T-helper 1 cell (primary cell): ENCODE data around the gene SRPK1.
A peak's percentile ranks its signal among the peaks of the same experiment; 100 is the strongest.
"Not testable (repeated sequence)": the region's sequence is repeated elsewhere in the genome, so short reads cannot be mapped to it uniquely, and the experiment has no call there.

Source experiments
- DNase-seq, 5 donors: peaks; one replicate each; pipeline ENCODE4 v3.0.0-alpha.2; 2012 to 2020

SRPK1 gene

DNA sequence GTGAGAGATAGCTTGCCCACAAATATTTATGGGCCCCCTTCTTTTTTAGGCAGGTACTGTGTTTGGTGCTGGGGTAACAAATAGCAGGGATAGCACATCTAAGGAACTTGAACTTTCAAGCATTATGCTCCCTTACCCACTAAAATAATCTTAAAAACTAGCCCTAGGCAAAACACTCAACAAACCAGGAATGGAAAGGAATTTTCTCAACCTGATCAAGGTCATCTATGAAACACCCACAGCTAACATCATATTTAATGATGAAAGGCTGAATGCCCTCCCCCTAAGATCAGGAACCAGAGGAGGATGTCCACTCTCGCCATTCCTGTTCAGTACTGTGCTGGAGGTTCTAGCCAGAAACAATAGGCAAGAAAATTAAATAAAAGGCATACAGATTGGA, 8.7 kb upstream of the SRPK1 start:
- DNase-seq, result no peak

DNA sequence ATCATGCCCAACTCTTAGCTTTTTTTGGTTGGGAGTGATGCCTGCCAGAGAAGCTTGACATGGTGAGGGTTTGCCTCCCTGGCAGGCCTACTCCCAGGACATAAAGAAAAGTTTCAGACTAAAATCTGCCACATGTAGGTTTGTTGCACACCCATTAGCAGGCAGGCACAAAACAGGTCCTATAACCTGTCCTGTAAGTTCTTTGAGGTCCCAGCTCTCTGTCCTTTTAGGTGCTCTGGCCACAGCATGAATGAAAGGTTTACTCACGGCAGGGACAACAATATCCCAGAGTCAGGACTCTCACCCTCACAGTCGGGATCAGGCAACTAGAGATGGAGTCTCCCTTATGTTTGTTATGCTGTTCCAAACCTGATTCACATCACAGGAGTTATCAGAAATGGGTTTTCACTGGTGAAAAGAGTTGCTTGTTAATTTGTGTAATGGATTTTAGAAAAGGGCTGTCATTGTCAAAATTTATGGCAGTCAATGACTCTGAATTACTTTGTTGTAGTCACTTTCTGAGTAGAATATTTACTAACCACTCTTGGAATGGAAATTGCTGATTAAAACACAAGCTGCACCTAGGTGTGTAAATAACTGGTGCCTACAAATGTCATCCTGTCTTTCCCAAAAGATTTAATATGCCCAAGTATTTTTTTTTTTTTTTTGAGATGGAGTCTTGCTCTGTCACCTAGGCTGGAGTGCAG, 5.8 kb upstream of the SRPK1 start:
- no peak for DNase-seq

GRCh38 chr6:35925961-35926360, 5.1 kb upstream of the SRPK1 start:
- DNase-seq, result no peak

GRCh38 chr6:35924146-35924545, 3.2 kb upstream of the SRPK1 start:
- no peak for DNase-seq

GRCh38 chr6:35922139-35922554, 1.2 kb upstream of the SRPK1 start:
- no peak for DNase-seq

GRCh38 chr6:35919827-35920751, 809 bp downstream of the SRPK1 start:
- peak in 4 of 5 donors; percentile 22 to 56 (median 31) for DNase-seq

DNA sequence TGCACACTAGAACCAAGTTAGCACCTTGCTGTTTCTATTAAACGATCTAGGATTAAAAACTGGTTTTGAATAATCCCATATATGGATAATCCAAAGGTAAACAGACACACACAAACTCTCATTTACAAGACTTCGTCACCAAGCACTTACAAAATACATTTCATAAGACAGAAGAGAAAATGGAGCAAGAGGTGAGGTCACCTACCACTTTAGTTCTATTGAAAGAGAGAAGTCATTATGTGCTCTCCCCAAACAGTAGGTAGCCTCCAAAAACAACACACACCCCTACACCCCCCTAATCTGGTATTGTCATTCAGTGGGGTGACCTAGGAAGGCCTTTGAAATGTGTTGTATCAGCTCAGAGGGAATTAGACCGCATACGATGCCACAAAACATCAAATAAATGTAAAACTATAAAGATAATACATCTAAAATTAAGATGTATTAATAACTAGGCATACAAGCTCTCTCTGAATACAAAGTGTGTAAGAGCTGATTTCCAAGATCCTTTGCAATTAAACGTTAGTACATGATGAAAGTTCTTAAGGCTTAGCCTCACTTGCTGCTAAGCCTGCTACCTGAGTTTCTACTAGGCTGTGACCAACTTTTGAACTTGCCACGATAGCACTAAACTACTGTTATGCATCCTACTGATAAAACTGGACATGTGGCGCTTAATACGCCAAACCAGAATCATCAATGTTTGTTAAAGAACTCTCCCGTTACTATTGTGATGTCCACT, 1.6 kb downstream of the SRPK1 start:
- peak in 1 of 5 donors; percentile 10 for DNase-seq

- not testable (repeated sequence) for DNase-seq
These were observed 4.0 kb downstream of the SRPK1 start for GRCh38 chr6:35916893-35917292.

DNA sequence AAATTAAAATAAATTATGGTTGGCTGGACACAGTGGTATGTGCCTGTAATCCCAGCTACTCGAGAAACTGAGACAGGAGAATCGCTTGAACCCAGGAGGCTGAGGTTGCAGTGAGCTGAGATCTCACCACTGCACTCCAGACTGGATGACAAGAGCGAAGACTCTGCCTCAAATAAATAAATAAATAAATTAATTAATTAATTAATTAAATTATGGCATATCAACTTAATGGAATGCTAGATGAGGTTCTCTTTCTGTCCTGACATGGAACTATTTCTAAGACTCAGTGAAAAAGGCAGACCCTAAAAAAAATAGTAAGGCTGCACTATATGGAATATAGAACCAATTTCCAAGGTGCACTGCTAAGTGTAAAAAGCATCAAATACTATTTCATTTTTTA, 4.8 kb downstream of the SRPK1 start:
- DNase-seq, result no peak

GRCh38 chr6:35914536-35914935, 6.4 kb downstream of the SRPK1 start:
- no peak for DNase-seq

DNA sequence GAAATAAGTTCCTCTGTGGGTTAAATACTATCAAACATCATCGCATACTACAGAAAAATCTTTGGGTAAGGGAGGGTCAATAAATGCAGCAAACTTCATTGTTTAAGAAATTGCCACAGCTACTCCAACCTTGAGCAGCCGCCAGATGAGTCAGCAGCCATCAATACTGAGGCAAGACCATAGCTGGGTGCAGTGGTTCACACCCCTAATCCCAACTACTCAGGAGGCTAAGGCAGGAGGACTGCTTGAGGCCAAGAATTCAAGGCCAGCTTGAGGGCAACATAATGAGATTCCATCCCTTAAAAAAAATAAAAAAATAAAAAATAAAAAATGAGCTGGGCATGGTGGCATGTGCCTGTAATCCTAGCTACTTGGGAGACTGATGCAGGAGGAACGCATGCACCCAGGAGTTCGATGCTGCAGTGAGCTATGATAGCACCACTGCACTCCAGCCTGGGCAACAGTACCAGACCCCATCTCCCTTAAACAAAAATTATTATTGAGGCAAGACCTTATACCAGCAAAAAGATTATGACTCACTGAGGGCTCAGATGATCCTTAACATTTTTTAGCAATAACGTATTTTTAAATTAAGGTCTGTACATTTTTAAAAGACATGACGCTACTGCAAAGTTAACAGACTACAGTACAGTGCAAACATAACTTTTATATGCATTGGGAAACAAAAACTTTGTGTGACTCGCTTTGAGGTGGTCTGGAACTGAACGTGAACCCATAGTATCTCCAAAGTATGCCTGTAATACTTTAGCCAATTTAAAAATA, 8.8 kb downstream of the SRPK1 start:
- no peak for DNase-seq

DNA sequence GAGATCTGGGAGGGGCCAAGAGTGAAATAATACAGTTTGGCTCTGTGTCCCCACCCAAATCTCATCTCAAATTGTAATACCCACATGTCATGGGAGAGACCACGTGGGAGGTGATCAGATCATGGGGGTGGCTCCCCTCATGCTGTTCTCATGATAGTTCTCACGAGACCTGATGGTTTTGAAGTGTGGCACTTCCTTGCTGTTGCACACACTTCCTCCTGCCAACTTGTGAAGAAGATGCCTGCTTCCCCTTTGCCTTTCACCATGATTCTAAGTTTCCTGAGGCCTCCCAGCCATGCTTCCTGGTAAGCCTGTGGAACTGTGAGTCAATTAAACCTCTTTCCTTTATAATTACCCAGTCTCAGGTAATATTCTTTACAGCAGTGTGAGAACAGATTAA, 11.3 kb downstream of the SRPK1 start:
- DNase-seq, result not testable (repeated sequence)

- not testable (repeated sequence) for DNase-seq
These were observed 12.0 kb downstream of the SRPK1 start for GRCh38 chr6:35908753-35909401.

GRCh38 chr6:35907750-35908149, 13.1 kb downstream of the SRPK1 start:
- no peak for DNase-seq

DNA sequence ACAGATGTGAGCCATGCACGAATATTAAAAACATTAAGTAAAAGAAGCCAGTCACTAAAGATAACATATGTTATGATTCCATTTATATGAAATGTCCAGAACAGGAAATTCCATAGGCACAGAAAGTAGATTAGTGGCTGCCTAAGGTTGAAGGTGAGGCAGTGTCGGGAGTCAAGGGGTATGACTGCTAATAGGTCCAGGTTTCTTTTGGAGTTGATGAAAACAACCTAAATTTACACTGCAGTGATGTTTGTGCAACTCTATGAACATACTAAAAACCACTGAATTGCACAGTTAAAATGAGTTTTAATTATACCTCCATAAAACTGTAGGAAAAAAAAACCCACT, 14.4 kb downstream of the SRPK1 start:
- DNase-seq, result no peak

- no peak for DNase-seq
These were observed 14.9 kb downstream of the SRPK1 start for GRCh38 chr6:35905841-35906498.

GRCh38 chr6:35905141-35905785, 15.6 kb downstream of the SRPK1 start:
- no peak for DNase-seq

- DNase-seq, result no peak
These were observed 17.2 kb downstream of the SRPK1 start for GRCh38 chr6:35903679-35904078.

DNA sequence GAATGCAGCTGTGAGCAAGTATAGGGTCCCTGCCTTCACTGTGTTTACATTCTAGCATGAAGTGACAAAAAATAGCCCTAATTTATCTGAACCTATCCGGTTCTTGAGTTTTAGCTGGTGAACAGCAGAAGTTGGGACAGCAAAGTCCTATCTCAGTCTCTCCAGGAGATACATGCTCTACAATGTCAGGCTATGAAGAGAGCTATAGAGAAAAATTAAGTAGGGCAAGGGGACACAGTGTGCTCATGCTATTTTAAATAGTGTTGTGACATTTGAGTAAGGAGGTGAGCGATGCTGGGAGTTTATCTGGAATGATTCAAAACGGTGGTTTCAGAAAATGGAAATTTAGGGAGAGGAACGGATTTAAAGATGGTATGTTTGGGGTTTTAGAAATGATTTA, 20.4 kb downstream of the SRPK1 start:
- DNase-seq, result no peak

GRCh38 chr6:35898003-35898402, 22.9 kb downstream of the SRPK1 start:
- no peak for DNase-seq

DNA sequence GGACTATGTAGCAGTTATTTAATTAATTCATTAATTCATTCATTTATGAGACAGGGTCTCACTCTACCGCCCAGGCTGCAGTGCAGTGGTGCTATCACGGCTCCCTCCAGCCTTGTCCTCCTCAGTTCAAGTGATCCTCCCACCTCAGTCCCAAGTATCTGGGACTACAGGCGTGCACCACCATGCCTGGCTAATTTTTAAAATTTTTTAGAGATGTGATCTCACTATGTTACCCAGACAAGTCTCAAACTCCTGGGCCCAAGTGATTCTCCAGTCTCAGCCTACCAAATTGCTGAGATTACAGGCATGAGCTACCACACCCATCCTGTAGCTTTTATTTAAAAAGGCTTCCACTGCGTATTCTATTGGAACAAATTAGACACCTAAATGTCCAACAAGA, 23.4 kb downstream of the SRPK1 start:
- no peak for DNase-seq
